GM12892 (cell line): ENCODE data around the gene OPA1.

Source experiments
- DNase-seq: peaks from one replicate; pipeline ENCODE4 v3.0.0; 2011; ENCODE audit not compliant: insufficient read length
- FAIRE-seq: peaks from 2 replicates; lab custom pipeline; 2011; peaks lifted over from hg19 to GRCh38; lab: Jason Lieb, UNC
- POLR2A ChIP-seq: IDR thresholded peaks from 2 replicates; pipeline ENCODE4 v1.6.1; 2011; ENCODE audit warnings: low read depth, low read length, control low read depth
- POLR2AphosphoS5 ChIP-seq: IDR thresholded peaks from 2 replicates; pipeline ENCODE4 v1.6.1; 2011; ENCODE audit warnings: low read depth, low read length, control low read depth
- TAF1 ChIP-seq: IDR thresholded peaks from 2 replicates; pipeline ENCODE4 v1.6.1; 2011; ENCODE audit warnings: low read depth, mild to moderate bottlenecking, control low read depth, low read length, borderline replicate concordance

OPA1 gene

GRCh38 chr3:193656878-193657282, 63.9 kb downstream of the OPA1 start:
- FAIRE-seq (no peak), DNase-seq (no peak)
- TF ChIP-seq POLR2A (no peak), POLR2AphosphoS5 (no peak), TAF1 (no peak)

GRCh38 chr3:193660171-193660570, 67.2 kb downstream of the OPA1 start:
- FAIRE-seq = no peak
- TF ChIP-seq POLR2AphosphoS5 = no peak
- DNase-seq = no peak

GRCh38 chr3:193660698-193661411, 67.8 kb downstream of the OPA1 start:
- DNase-seq (no peak), FAIRE-seq (peak; percentile 17)
- TF ChIP-seq TAF1 = no peak
- no peak for TF ChIP-seq POLR2AphosphoS5
- TF ChIP-seq POLR2A = no peak

GRCh38 chr3:193662757-193663322, 69.8 kb downstream of the OPA1 start:
- no peak for TF ChIP-seq TAF1
- TF ChIP-seq POLR2AphosphoS5 = no peak
- TF ChIP-seq POLR2A = no peak
- no peak for DNase-seq
- no peak for FAIRE-seq

GRCh38 chr3:193665370-193665989, 72.5 kb downstream of the OPA1 start:
- no peak for TF ChIP-seq POLR2A
- no peak for DNase-seq
- FAIRE-seq = no peak

- no peak for FAIRE-seq
- no peak for DNase-seq
- no peak for TF ChIP-seq POLR2A
Measured at GRCh38 chr3:193673845-193674244, 80.8 kb downstream of the OPA1 start.

GRCh38 chr3:193674714-193675113, 81.7 kb downstream of the OPA1 start:
- TF ChIP-seq TAF1 (no peak), POLR2AphosphoS5 (no peak), POLR2A (no peak)
- DNase-seq = no peak
- no peak for FAIRE-seq

- TF ChIP-seq TAF1 (no peak), POLR2AphosphoS5 (no peak), POLR2A (no peak)
- FAIRE-seq = no peak
- DNase-seq = no peak
Measured at GRCh38 chr3:193677734-193678133, 84.7 kb downstream of the OPA1 start.

GRCh38 chr3:193680220-193680619, 87.2 kb downstream of the OPA1 start:
- FAIRE-seq (no peak), DNase-seq (no peak)
- TF ChIP-seq TAF1 = no peak
- TF ChIP-seq POLR2AphosphoS5 = no peak
- TF ChIP-seq POLR2A = no peak

- DNase-seq (no peak), FAIRE-seq (no peak)
- TF ChIP-seq POLR2AphosphoS5 (no peak), TAF1 (no peak), POLR2A (no peak)
Measured at GRCh38 chr3:193681631-193682030, 88.6 kb downstream of the OPA1 start.

- TF ChIP-seq TAF1 (no peak), POLR2A (no peak), POLR2AphosphoS5 (no peak)
- DNase-seq (no peak), FAIRE-seq (no peak)
Measured at GRCh38 chr3:193686665-193687483, 93.9 kb downstream of the OPA1 start.
